Tibial nerve (tissue), 4 donors: ENCODE results near the gene NFATC3.

Experiments
- EP300 ChIP-seq, 2 donors: sonication (generic); formaldehyde crosslinking; IDR thresholded peaks; one replicate each; pipeline ENCODE4 v1.6.1; 2017; ENCODE audit warnings: antibody characterized with exemption in 2 of 2, mild to moderate bottlenecking in 1 of 2
- TF ChIP-seq, protein P1 (sequence below), 5 experiments: fragments of 200-600 bp in 3 of 5; fragments of 450-650 bp in 2 of 5; sonication (generic) in 3 of 5; IDR thresholded peaks; one replicate each; pipeline ENCODE4 v1.5.1; 2016 to 2019; ENCODE audit warnings: antibody characterized with exemption in 5 of 5, mild to moderate bottlenecking in 3 of 5, moderate library complexity in 2 of 5

DNA sequence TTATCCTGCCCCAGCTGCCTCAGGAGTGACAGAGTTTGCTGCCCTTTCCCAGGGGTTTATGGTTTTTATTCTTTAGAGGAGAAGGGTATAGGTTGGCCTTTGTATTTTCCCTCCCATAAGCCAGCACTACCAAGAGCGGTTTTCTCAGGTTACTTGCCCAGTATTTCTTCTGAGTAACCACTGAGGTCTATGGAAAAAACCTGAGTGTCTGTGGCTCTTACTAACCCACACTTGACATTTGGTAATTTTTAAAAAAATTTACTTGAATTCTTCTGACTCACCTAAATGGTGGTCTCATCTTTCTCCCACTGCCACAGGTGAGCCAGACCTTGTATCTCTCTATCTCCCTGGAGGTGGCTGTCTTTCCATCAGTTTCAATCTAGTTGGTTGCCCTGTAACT lies 185.2 kb downstream of the NFATC3 start:
- TF ChIP-seq, protein P1, sequence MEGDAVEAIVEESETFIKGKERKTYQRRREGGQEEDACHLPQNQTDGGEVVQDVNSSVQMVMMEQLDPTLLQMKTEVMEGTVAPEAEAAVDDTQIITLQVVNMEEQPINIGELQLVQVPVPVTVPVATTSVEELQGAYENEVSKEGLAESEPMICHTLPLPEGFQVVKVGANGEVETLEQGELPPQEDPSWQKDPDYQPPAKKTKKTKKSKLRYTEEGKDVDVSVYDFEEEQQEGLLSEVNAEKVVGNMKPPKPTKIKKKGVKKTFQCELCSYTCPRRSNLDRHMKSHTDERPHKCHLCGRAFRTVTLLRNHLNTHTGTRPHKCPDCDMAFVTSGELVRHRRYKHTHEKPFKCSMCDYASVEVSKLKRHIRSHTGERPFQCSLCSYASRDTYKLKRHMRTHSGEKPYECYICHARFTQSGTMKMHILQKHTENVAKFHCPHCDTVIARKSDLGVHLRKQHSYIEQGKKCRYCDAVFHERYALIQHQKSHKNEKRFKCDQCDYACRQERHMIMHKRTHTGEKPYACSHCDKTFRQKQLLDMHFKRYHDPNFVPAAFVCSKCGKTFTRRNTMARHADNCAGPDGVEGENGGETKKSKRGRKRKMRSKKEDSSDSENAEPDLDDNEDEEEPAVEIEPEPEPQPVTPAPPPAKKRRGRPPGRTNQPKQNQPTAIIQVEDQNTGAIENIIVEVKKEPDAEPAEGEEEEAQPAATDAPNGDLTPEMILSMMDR (IDR thresholded peaks at IDR 0.05) = no peak
- no peak for TF ChIP-seq EP300 (IDR thresholded peaks at IDR 0.05)
